B cell (primary cell): ENCODE results near the gene PTPRE. TPM values are rescaled to one million over a fixed set of nuclear protein-coding genes. Genes with fewer than 3 reads are reported as not detected.

Source experiments
- ATAC-seq: fragments of 200-7000 bp; cut with Tn5 transposase; one replicate; pipeline ENCODE4 v1.10.0; 2021; ENCODE audit warnings: low read depth, mild to moderate bottlenecking, moderate number of reproducible peaks, moderate library complexity
- CTCF ChIA-PET: fragments of 350-600 bp; sonication (Branson Sonifier 250); formaldehyde crosslinking; loops from one replicate; lab custom pipeline; 2021; ENCODE audit warnings: antibody characterized with exemption, inconsistent platforms; lab: Charles Lee
- POLR2A ChIA-PET: fragments of 350-600 bp; sonication (Branson Sonifier 250); formaldehyde crosslinking; loops from one replicate; lab custom pipeline; 2021; ENCODE audit warnings: antibody characterized with exemption; lab: Charles Lee
- DNase-seq: peaks from one replicate; pipeline ENCODE4 v3.0.0; 2013
- H2AFZ ChIP-seq: 2 replicates; pipeline ENCODE4 v1.6.1; 2012; ENCODE audit warnings: mild to moderate bottlenecking, low read depth, low read length; ENCODE audit not compliant: insufficient read depth, poor library complexity, severe bottlenecking
- H3K27ac ChIP-seq, 2 donors: 1 replicate in 1 of 2; 2 replicates in 1 of 2; pipeline ENCODE4 v1.5.1; 2012 to 2013; ENCODE audit warnings: low read length in 2 of 2, mild to moderate bottlenecking in 2 of 2, moderate library complexity in 1 of 2
- H3K27me3 ChIP-seq, 4 experiments: fragments of 200-600 bp in 1 of 4; sonication (generic) in 1 of 4; replicated peaks in 1 of 4; 1 replicate in 2 of 4; 2 replicates in 2 of 4; pipeline versions ENCODE4 v1.6.1 to v1.7.0; 2013 to 2016; ENCODE audit warnings: low read length in 3 of 4, mild to moderate bottlenecking in 2 of 4, mixed read lengths in 1 of 4, moderate library complexity in 1 of 4; ENCODE audit not compliant: insufficient read depth in 4 of 4, control insufficient read depth in 3 of 4; ENCODE audit errors: control extremely low read depth in 1 of 4
- H3K36me3 ChIP-seq, 2 experiments: replicated peaks in 1 of 2; 1 replicate in 1 of 2; 2 replicates in 1 of 2; pipeline versions ENCODE4 v1.6.1 to v1.7.1; 2013; ENCODE audit warnings: low read length in 1 of 2; ENCODE audit not compliant: insufficient read depth in 2 of 2, control insufficient read depth in 1 of 2; ENCODE audit errors: control extremely low read depth in 1 of 2, extremely low read depth in 1 of 2
- H3K4me1 ChIP-seq, 2 donors: fragments of 200-600 bp in 1 of 2; sonication (generic) in 1 of 2; 1 replicate in 1 of 2; 2 replicates in 1 of 2; pipeline versions ENCODE4 v1.5.1 to v1.6.1; 2013 to 2017; ENCODE audit warnings: low read length in 2 of 2; ENCODE audit not compliant: control insufficient read depth in 2 of 2, insufficient read depth in 2 of 2
- H3K4me2 ChIP-seq: replicated peaks from 2 replicates; pipeline ENCODE3; 2012; ENCODE audit warnings: mild to moderate bottlenecking, low read depth, low read length; ENCODE audit not compliant: poor library complexity, severe bottlenecking
- H3K4me3 ChIP-seq, 5 experiments: fragments of 200-600 bp in 1 of 5; sonication (generic) in 1 of 5; 1 replicate in 3 of 5; 2 replicates in 2 of 5; pipeline versions ENCODE4 v1.5.1 to v1.7.0; 2011 to 2016; ENCODE audit warnings: low read length in 4 of 5, mild to moderate bottlenecking in 4 of 5, low read depth in 2 of 5, control low read depth in 1 of 5, moderate library complexity in 1 of 5; ENCODE audit not compliant: insufficient read depth in 1 of 5; ENCODE audit errors: control extremely low read depth in 1 of 5, extremely low read depth in 1 of 5
- H3K79me2 ChIP-seq: fragments of 200-600 bp; sonication (generic); one replicate; pipeline ENCODE4 v1.6.0; 2016; ENCODE audit warnings: low read length; ENCODE audit not compliant: control insufficient read depth, insufficient read depth
- H3K9ac ChIP-seq: fragments of 200-600 bp; sonication (generic); 2 replicates; pipeline ENCODE4 v1.6.1; 2017; ENCODE audit warnings: mild to moderate bottlenecking, low read length, moderate library complexity
- H3K9me3 ChIP-seq, 3 donors: one replicate each; pipeline versions ENCODE4 v1.6.1 to v1.7.1; 2013; ENCODE audit warnings: low read length in 2 of 3; ENCODE audit not compliant: control insufficient read depth in 2 of 3, insufficient read depth in 1 of 3; ENCODE audit errors: control extremely low read depth in 1 of 3
- H4K20me1 ChIP-seq: 2 replicates; pipeline ENCODE4 v1.6.0; 2012; ENCODE audit warnings: mild to moderate bottlenecking, low read length; ENCODE audit not compliant: insufficient read depth, control insufficient read depth, poor library complexity, severe bottlenecking
- H3K27ac Mint-ChIP-seq: one replicate; pipeline ENCODE4 v1.8.0; 2021; ENCODE audit warnings: mixed read lengths
- H3K27me3 Mint-ChIP-seq: one replicate; pipeline ENCODE4 v1.8.0; 2021; ENCODE audit warnings: mixed read lengths
- H3K4me1 Mint-ChIP-seq: one replicate; pipeline ENCODE4 v1.8.0; 2021; ENCODE audit warnings: mixed read lengths
- H3K4me3 Mint-ChIP-seq: one replicate; pipeline ENCODE4 v1.8.0; 2021; ENCODE audit warnings: mixed read lengths
- H3K9me3 Mint-ChIP-seq: one replicate; pipeline ENCODE4 v1.8.0; 2022; ENCODE audit warnings: mixed read lengths; ENCODE audit not compliant: insufficient read depth
- EZH2 ChIP-seq: IDR thresholded peaks from 2 replicates; pipeline ENCODE4 v1.6.1; 2012; ENCODE audit warnings: borderline replicate concordance, low read depth, mild to moderate bottlenecking, moderate library complexity, low read length; ENCODE audit not compliant: insufficient read depth, poor library complexity, severe bottlenecking
- WGBS: methylation state at CpG from one replicate; pipeline ENCODE4 v1.1.5; 2013; ENCODE audit warnings: missing lambda C conversion rate; ENCODE audit not compliant: insufficient coverage; 5-methylcytosine and 5-hydroxymethylcytosine counted together
- intact Hi-C: fragments of 100-400 bp; cut with micrococcal nuclease; formaldehyde crosslinking; loops from one replicate; pipeline ENCODE4 v1.10.0; 2022
- polyA plus RNA-seq: library from polyadenylated mRNA; depleted of rRNA; stranded (reverse); fragments of >200 nt; gene quantifications from 2 replicates; pipeline ENCODE4 v1.2.3, GENCODE V29; 2012
- total RNA-seq, 2 donors: library from RNA; stranded (reverse); fragments of 120-200 nt in 1 of 2; gene quantifications; 1 replicate in 1 of 2; 2 replicates in 1 of 2; pipeline versions ENCODE4 v1.2.3 to v1.2.4, GENCODE V29; 2013 to 2022
- TF ChIP-seq, protein P1 (sequence below): fragments of 200-600 bp; IDR thresholded peaks from one replicate; pipeline ENCODE4 v1.8.0; 2022; ENCODE audit warnings: antibody characterized with exemption, mild to moderate bottlenecking

PTPRE gene
- total and polyA plus RNA-seq, 2 donors (not counting 1 experiment from before 2014, with no cell fraction given): 6.6 to 32.7 TPM

DNA sequence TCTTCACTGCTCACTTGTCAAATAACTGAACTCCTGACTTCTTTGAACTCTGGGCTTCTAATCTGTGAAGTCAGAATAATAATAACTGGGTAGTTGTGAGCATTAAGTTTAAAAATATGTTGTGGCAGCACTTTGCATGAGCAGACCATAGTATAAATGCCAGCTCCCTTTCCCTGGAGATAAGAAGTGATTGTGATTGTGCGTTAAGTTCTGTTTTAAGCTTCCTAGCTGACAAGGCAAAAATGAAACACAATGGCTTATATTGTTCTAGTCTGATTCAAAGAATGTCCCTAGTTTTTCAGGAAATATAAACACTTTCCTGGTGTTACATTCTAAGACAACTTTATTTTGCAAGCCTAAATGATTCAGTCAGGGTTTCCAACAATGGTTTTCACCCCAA lies 61.8 kb downstream of the PTPRE start:
- Histone ChIP-seq H4K20me1 (no peaks in the 10 kb centered on the region), H2AFZ (no peak overlapping the region), H3K36me3 (no peaks in the 10 kb centered on the region), H3K79me2 (no peaks in the 10 kb centered on the region), H3K27ac (no peak overlapping the region), H3K4me1 (peaks cover 0 to 1% of the 10 kb centered on the region in 2 donors), H3K27me3 (peaks cover 0 to 2% (median 0%) of the 10 kb centered on the region in 4 experiments), H3K4me2 (no peak overlapping the region), H3K9me3 (no peaks in the 10 kb centered on the region), H3K9ac (no peak overlapping the region), H3K4me3 (no peak overlapping the region)
- Mint-ChIP-seq H3K27me3 (peaks cover 10% of the 10 kb centered on the region), H3K4me3 (no peak overlapping the region), H3K27ac (no peak overlapping the region), H3K9me3 (no peaks in the 10 kb centered on the region), H3K4me1 (peaks cover 2% of the 10 kb centered on the region)
- no peak for TF ChIP-seq EZH2
- DNase-seq (no peak), ATAC-seq (no peak)
- ChIA-PET POLR2A (no interaction called here), CTCF (no interaction called here)
- intact Hi-C loops: no loop called here
- WGBS: no CpG with 5 or more reads among the region's 1 CpG

DNA sequence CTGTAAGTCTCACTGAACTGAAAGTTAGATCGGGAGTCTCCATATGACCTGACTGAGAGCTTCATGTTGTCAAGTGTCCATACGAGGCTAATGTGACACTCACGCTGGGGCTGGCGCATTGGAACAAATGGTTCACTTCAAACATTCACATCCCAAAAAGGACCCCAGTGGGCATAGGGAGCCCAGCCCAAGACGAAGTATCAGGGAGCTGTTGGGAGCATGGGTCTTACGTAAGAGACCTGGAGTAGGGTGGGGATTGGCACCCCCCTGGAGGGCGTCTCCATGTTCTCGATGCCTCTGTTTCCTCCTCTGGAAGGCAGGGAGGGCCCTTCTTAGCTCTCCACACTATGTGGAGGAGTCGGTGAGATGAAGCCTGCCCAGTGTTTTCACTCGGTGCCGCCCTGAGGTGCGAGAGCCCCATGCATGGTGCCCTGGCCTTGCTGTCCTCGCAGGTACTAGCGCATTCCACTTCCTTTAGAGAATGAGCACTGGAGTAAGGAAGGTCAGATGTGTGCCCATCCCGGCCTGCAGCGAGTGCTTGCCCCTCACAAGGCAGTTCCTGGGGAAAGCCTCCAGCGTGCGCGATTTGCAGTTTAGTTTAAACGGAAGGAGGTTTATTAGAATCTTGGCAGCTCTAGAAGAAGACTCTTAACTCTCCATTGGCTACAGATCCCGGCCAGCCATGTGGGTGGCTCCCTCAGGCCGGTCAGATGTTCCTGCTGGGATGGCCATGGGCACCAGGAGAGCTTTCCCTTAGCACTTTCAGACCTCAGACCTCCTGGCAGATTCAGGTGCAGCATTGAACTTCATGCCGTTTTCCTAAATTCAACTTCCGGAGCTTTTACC lies 64.4 kb downstream of the PTPRE start:
- no peak for DNase-seq
- CTCF ChIA-PET: interaction anchor here (1.2 kb wide), 1 partner anchor 42 kb away, joined by 3 read pairs; no protein-coding TSS in a partner anchor
- 94% methylated on average over 19 of the region's 24 CpGs for WGBS
- TF ChIP-seq, protein P1, sequence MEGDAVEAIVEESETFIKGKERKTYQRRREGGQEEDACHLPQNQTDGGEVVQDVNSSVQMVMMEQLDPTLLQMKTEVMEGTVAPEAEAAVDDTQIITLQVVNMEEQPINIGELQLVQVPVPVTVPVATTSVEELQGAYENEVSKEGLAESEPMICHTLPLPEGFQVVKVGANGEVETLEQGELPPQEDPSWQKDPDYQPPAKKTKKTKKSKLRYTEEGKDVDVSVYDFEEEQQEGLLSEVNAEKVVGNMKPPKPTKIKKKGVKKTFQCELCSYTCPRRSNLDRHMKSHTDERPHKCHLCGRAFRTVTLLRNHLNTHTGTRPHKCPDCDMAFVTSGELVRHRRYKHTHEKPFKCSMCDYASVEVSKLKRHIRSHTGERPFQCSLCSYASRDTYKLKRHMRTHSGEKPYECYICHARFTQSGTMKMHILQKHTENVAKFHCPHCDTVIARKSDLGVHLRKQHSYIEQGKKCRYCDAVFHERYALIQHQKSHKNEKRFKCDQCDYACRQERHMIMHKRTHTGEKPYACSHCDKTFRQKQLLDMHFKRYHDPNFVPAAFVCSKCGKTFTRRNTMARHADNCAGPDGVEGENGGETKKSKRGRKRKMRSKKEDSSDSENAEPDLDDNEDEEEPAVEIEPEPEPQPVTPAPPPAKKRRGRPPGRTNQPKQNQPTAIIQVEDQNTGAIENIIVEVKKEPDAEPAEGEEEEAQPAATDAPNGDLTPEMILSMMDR: no peak
- TF ChIP-seq EZH2: no peak
- Mint-ChIP-seq H3K9me3 (no peaks in the 10 kb centered on the region), H3K4me1 (peaks cover 5% of the 10 kb centered on the region), H3K27me3 (peaks cover 20% of the 10 kb centered on the region), H3K27ac (no peak overlapping the region), H3K4me3 (no peak overlapping the region)
- no peaks in the 10 kb centered on the region for H3K9me3 ChIP-seq
- no peak overlapping the region for H3K4me3 ChIP-seq
- no peak for ATAC-seq
- no peaks in the 10 kb centered on the region for H3K36me3 ChIP-seq
- intact Hi-C loops: no loop called here
- POLR2A ChIA-PET: no interaction called here
- peaks cover 0 to 5% of the 10 kb centered on the region in 2 donors for H3K4me1 ChIP-seq
- no peak overlapping the region for H3K4me2 ChIP-seq
- no peaks in the 10 kb centered on the region for H4K20me1 ChIP-seq
- no peak overlapping the region for H3K27ac ChIP-seq
- H2AFZ ChIP-seq: no peak overlapping the region
- H3K9ac ChIP-seq: no peak overlapping the region
- H3K27me3 ChIP-seq: peaks cover 0 to 14% (median 0%) of the 10 kb centered on the region in 4 experiments
- no peaks in the 10 kb centered on the region for H3K79me2 ChIP-seq
